ENCODE measurements around the gene ERC2. TPM values are rescaled to one million over a fixed set of nuclear protein-coding genes. Genes with fewer than 3 reads are reported as not detected.

Gene ERC2
- total and polyA plus RNA-seq, 8 donors, result 1.2 to 4.8 (median 2.3) TPM

DNA sequence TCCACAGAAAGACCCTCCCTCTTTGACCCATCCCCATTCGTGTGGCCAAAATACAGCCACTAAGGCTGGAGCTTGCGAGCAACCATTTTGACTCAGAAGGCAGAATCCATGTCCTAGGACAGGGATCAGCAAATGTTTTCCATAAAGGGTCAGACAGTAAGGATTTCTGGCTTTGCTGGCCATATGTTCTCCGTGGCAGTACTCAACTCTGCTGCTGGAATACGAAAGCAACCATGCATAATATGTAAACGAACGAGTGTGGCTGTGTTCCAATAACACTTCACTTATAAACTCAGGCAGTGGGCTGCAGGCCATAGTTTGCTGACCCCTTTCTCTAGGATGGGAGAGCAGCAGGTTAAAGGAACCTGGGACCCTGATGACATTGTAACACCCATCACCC is 903.5 kb downstream of the ERC2 start:
- Histone ChIP-seq H3K4me1 (no peaks in the 10 kb centered on the region), H3K27me3 (no peaks in the 10 kb centered on the region), H3K4me3 (no peak overlapping the region), H3K36me3 (no peaks in the 10 kb centered on the region), H3K27ac (no peak overlapping the region), H3K9me3 (no peaks in the 10 kb centered on the region)
- intact Hi-C loops (cut with DNase I), result no loop called here
- no peak for DNase-seq
- TF ChIP-seq, protein P1, sequence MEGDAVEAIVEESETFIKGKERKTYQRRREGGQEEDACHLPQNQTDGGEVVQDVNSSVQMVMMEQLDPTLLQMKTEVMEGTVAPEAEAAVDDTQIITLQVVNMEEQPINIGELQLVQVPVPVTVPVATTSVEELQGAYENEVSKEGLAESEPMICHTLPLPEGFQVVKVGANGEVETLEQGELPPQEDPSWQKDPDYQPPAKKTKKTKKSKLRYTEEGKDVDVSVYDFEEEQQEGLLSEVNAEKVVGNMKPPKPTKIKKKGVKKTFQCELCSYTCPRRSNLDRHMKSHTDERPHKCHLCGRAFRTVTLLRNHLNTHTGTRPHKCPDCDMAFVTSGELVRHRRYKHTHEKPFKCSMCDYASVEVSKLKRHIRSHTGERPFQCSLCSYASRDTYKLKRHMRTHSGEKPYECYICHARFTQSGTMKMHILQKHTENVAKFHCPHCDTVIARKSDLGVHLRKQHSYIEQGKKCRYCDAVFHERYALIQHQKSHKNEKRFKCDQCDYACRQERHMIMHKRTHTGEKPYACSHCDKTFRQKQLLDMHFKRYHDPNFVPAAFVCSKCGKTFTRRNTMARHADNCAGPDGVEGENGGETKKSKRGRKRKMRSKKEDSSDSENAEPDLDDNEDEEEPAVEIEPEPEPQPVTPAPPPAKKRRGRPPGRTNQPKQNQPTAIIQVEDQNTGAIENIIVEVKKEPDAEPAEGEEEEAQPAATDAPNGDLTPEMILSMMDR (IDR thresholded peaks at IDR 0.05), result no peak
- no peak for FAIRE-seq
- no peak for ATAC-seq
- WGBS, 2 donors, result 68 to 69% methylated on average over 6 of the region's 6 CpGs

DNA sequence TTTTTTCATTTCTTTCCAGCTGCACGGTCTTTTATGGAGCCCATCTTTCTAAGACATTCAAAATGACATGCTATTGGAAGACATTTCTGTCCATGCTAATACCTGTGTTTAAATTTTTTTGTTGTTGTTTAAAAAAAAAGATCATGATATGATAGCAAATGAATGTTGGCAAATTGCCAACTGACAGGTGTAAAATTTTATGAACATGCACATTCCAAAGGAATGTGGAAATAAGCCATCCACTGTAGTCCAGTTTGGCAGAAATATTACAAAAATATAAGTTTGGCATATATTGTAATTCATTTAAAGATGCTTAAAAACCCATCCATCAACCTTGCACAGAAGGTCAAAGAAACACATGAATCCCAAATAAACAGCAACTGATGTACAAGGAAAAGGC is 905.6 kb downstream of the ERC2 start:
- Histone ChIP-seq H3K4me3 (no peak overlapping the region), H3K4me1 (no peaks in the 10 kb centered on the region), H3K36me3 (no peaks in the 10 kb centered on the region), H3K9me3 (no peaks in the 10 kb centered on the region), H3K27me3 (no peaks in the 10 kb centered on the region), H3K27ac (no peak overlapping the region)
- TF ChIP-seq, protein P1 (IDR thresholded peaks at IDR 0.05), result no peak
- DNase-seq, result no peak
- intact Hi-C loops (cut with DNase I), result no loop called here
- 53 to 59% methylated on average over 1 of the region's 1 CpG for whole genome bisulfite sequencing, 2 donors
- ATAC-seq, result no peak
- no peak for FAIRE-seq

DNA sequence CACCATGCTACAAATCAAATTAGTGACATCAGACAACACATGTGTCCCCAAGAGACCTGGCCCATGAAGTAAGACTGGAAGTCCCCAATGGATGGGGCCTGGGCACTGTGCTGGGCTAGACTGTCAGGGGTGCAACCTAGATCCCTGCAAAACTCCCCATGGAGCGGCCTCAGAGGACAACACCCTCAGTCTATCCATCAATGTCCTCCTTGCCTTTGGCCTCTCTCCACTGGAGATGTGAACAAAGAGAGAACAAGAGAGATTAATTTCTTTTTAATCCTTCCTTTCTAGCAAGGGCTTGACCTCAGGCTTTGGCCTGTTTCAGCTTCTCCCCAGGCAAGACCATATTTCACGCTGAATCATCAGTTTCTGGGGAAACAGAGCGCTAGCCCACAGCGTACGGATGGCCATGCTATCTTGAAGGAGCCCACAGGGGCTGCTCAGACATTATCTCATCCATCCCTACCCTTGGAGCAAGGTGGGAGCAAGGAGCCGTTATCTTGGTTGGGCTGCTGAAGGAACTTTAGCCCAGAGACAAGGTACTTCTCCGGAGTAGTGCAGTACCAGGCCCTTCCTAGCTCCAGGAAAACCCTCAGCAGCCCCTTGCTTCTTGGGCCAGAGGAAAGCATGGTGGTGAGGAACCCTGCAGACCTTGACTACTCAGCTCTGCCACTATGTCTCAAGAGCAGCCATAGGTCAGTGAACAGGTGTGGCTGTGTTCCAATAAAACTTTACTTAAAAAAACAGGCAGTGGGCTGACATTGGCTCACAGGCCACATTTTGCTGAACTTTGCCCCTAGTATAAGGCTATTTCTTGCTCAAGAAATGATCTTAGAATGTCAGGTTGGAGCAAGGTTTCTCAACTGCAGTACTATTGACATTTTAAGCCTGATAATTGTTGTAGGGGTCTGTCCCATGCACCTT is 908.5 kb downstream of the ERC2 start:
- intact Hi-C loops (cut with DNase I), result no loop called here
- ATAC-seq (no peak), FAIRE-seq (no peak), DNase-seq (no peak)
- Histone ChIP-seq H3K4me3 (no peak overlapping the region), H3K27me3 (no peaks in the 10 kb centered on the region), H3K36me3 (no peaks in the 10 kb centered on the region), H3K4me1 (no peaks in the 10 kb centered on the region), H3K27ac (no peak overlapping the region), H3K9me3 (no peaks in the 10 kb centered on the region)
- 93 to 95% methylated on average over 7 of the region's 7 CpGs for WGBS, 2 donors
- TF ChIP-seq, protein P1 (IDR thresholded peaks at IDR 0.05), result no peak

DNA sequence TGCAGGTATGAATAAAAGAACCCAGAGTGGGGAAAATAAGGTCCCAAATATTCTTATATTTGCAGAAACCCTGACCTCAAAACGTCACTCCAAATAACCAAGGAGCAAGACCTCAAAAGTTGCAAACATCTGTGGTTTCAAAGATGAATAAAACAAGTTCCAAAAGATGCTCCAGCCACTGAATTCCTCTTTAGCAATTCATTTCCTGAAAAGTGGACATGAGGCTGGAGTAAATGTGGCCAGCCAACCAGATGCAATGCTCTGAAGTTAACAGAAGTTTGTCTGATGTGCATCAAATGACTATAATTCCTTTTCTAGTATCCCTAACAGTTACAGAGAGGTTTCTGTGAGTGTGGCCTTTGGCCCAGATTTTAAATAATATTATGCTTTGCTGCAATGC is 910.0 kb downstream of the ERC2 start:
- intact Hi-C loops (cut with DNase I), result no loop called here
- no peak overlapping the region for H3K27ac ChIP-seq
- H3K4me3 ChIP-seq, result no peak overlapping the region
- TF ChIP-seq, protein P1 (IDR thresholded peaks at IDR 0.05), result no peak
- WGBS, 2 donors, result 73 to 76% methylated on average over 1 of the region's 1 CpG
- no peak for DNase-seq
- no peaks in the 10 kb centered on the region for H3K27me3 ChIP-seq
- peak in 1 of 4 donors; percentile 25 for ATAC-seq
- no peak for FAIRE-seq
- no peaks in the 10 kb centered on the region for H3K4me1 ChIP-seq
- H3K36me3 ChIP-seq, result no peaks in the 10 kb centered on the region
- no peaks in the 10 kb centered on the region for H3K9me3 ChIP-seq

DNA sequence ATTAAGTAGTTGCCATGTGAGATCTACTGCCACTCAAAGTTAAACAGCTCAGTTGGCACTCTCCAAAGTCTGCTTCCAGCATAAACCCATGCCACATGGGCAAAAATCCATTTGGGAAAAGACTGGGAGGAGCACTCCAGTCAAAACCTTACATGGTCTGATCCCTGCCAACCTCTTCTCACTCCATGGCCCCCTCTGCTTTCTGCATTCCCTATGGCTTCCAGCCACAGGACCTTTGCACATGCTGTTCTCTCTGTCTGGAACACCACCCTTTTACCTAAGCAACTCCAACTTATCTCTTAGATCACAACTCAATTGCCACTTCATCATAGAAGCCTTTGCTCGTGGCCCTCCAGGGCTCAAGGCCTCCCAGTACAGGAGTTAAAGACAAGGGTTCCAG is 910.7 kb downstream of the ERC2 start:
- 86 to 100% methylated on average over 1 of the region's 1 CpG for WGBS, 2 donors
- no peaks in the 10 kb centered on the region for H3K4me1 ChIP-seq
- no peak overlapping the region for H3K4me3 ChIP-seq
- H3K27ac ChIP-seq, result no peak overlapping the region
- FAIRE-seq (no peak), DNase-seq (no peak), ATAC-seq (no peak)
- H3K36me3 ChIP-seq, result no peaks in the 10 kb centered on the region
- intact Hi-C loops (cut with DNase I), result no loop called here
- no peaks in the 10 kb centered on the region for H3K27me3 ChIP-seq
- H3K9me3 ChIP-seq, result no peaks in the 10 kb centered on the region
- TF ChIP-seq, protein P1 (IDR thresholded peaks at IDR 0.05), result no peak
